DOHH2 (cell line): ENCODE results near the gene ADH1B.

Experiments
- CTCF ChIP-seq: fragments of 200-600 bp; sonication (generic); IDR thresholded peaks from one replicate; pipeline ENCODE4 v1.5.1; 2014; ENCODE audit warnings: antibody characterized with exemption, mild to moderate bottlenecking, low read depth, low read length; ENCODE audit not compliant: poor library complexity, severe bottlenecking
- EZH2phosphoT487 ChIP-seq: fragments of 200-600 bp; sonication (generic); IDR thresholded peaks from 2 replicates; pipeline ENCODE4 v1.6.1; 2017; ENCODE audit warnings: borderline replicate concordance, mild to moderate bottlenecking, antibody characterized with exemption, low read length, moderate library complexity, mixed read lengths

DNA sequence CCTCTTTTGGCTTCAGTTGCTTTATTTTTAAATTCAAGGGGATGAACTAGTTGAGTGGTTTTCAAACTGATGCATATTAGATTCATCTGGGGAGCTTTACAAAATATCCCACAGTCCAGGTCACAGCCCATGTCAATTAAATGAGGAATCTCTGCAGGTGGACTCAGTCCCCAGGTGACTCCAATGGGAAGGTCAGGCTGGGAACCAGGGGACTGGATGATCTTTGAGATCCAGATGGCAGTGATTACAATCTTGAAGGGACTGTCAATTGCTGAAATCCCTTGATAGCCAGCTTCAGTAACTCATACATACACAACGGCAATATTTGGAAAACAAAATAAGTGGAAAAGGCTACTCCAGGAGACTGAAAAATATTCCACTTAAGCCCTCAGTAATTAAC is 7.0 kb downstream of the ADH1B start:
- TF ChIP-seq CTCF (no peak), EZH2phosphoT487 (no peak)
